Loucy (cell line): Measurements from ENCODE around the gene DYRK2.

Source experiments
- CTCF ChIP-seq: fragments of 200-600 bp; sonication (generic); conservative IDR thresholded peaks from 2 replicates; pipeline ENCODE4 v1.5.1; 2014; ENCODE audit warnings: mild to moderate bottlenecking, antibody characterized with exemption, low read length
- EZH2phosphoT487 ChIP-seq: fragments of 200-600 bp; IDR thresholded peaks from 2 replicates; pipeline ENCODE4 v1.6.1; 2018; ENCODE audit warnings: antibody characterized with exemption, mild to moderate bottlenecking, moderate library complexity, borderline replicate concordance

GRCh38 chr12:67659292-67659691 is 10.7 kb downstream of the DYRK2 start:
- TF ChIP-seq CTCF (no peak), EZH2phosphoT487 (no peak)
